ENCODE data around the gene CXCR6.

- TF ChIP-seq POLR2A (IDR thresholded peaks at IDR 0.05; ENCODE audit: low read length) (no peak), GATA1 (IDR thresholded peaks at IDR 0.05; ENCODE audit: low read depth, low read length) (no peak)
Measured at GRCh38 chr3:45950686-45951600, 7.7 kb downstream of the CXCR6 start.
